CD14-positive monocyte (primary cell): ENCODE measurements around the gene SELPLG. TPM values are rescaled to one million over a fixed set of nuclear protein-coding genes. Genes with fewer than 3 reads are reported as not detected.

Experiments used
- DNase-seq, 3 donors: peaks; one replicate each; pipeline ENCODE4 v3.0.0-alpha.2; 2011 to 2022
- H2AFZ ChIP-seq: 2 replicates; pipeline ENCODE4 v1.6.0; 2012; ENCODE audit warnings: mild to moderate bottlenecking, low read depth, low read length, inconsistent platforms; ENCODE audit not compliant: insufficient read depth, poor library complexity, severe bottlenecking
- H3K27ac ChIP-seq, 2 donors: 1 replicate in 1 of 2; 2 replicates in 1 of 2; pipeline ENCODE4 v1.5.1; 2012 to 2013; ENCODE audit warnings: low read length in 2 of 2, control low read depth in 1 of 2, inconsistent platforms in 1 of 2, low read depth in 1 of 2, mild to moderate bottlenecking in 1 of 2
- H3K27me3 ChIP-seq, 2 donors: one replicate each; pipeline versions ENCODE4 v1.6.0 to v1.6.1; 2011 to 2013; ENCODE audit warnings: low read length in 2 of 2; ENCODE audit not compliant: control insufficient read depth in 2 of 2, insufficient read depth in 2 of 2
- H3K36me3 ChIP-seq, 2 donors: replicated peaks in 1 of 2; 1 replicate in 1 of 2; 2 replicates in 1 of 2; pipeline versions ENCODE4 v1.5.1 to v1.6.1; 2012 to 2013; ENCODE audit warnings: low read length in 2 of 2, control low read depth in 1 of 2, inconsistent platforms in 1 of 2, mild to moderate bottlenecking in 1 of 2; ENCODE audit not compliant: insufficient read depth in 2 of 2, control insufficient read depth in 1 of 2
- H3K4me1 ChIP-seq, 2 donors: 1 replicate in 1 of 2; 2 replicates in 1 of 2; pipeline versions ENCODE4 v1.5.1 to v1.6.1; 2012 to 2013; ENCODE audit warnings: low read length in 2 of 2, control low read depth in 1 of 2, inconsistent platforms in 1 of 2, mild to moderate bottlenecking in 1 of 2, moderate library complexity in 1 of 2; ENCODE audit not compliant: insufficient read depth in 2 of 2, control insufficient read depth in 1 of 2
- H3K4me2 ChIP-seq: replicated peaks from 2 replicates; pipeline ENCODE3; 2012; ENCODE audit warnings: low read length, moderate library complexity, mild to moderate bottlenecking; ENCODE audit not compliant: poor library complexity, severe bottlenecking; ENCODE audit errors: extremely low read depth
- H3K4me3 ChIP-seq, 3 experiments: fragments of 200-600 bp in 1 of 3; sonication (generic) in 1 of 3; replicated peaks in 1 of 3; 1 replicate in 2 of 3; 2 replicates in 1 of 3; pipeline ENCODE4 v1.5.1; 2011 to 2013; ENCODE audit warnings: low read length in 3 of 3, mild to moderate bottlenecking in 3 of 3, control low read depth in 2 of 3, low read depth in 2 of 3, inconsistent platforms in 1 of 3, moderate library complexity in 1 of 3
- H3K79me2 ChIP-seq: 2 replicates; pipeline ENCODE4 v1.6.0; 2012; ENCODE audit warnings: mild to moderate bottlenecking, control low read depth, inconsistent platforms, low read length, moderate library complexity; ENCODE audit not compliant: insufficient read depth
- H3K9ac ChIP-seq: 2 replicates; pipeline ENCODE4 v1.6.0; 2017; ENCODE audit warnings: low read length, mild to moderate bottlenecking; ENCODE audit not compliant: insufficient read depth, poor library complexity, severe bottlenecking
- H3K9me3 ChIP-seq, 2 donors: replicated peaks in 1 of 2; 1 replicate in 1 of 2; 2 replicates in 1 of 2; pipeline versions ENCODE4 v1.5.1 to v1.6.1; 2012 to 2013; ENCODE audit warnings: low read length in 2 of 2, control low read depth in 1 of 2; ENCODE audit not compliant: control insufficient read depth in 1 of 2, insufficient read depth in 1 of 2
- H4K20me1 ChIP-seq: 2 replicates; pipeline ENCODE4 v1.6.0; 2012; ENCODE audit warnings: mild to moderate bottlenecking, low read length, control low read depth, moderate library complexity; ENCODE audit not compliant: insufficient read depth
- H3K27ac Mint-ChIP-seq, 7 donors: one replicate each; pipeline ENCODE4 v1.8.0; 2020; ENCODE audit warnings: mild to moderate bottlenecking in 7 of 7, mixed read lengths in 7 of 7, moderate library complexity in 6 of 7, inconsistent platforms in 2 of 7
- H3K27me3 Mint-ChIP-seq, 3 donors: one replicate each; pipeline ENCODE4 v1.8.0; 2021 to 2022; ENCODE audit warnings: low read depth in 3 of 3, mild to moderate bottlenecking in 3 of 3, mixed read lengths in 3 of 3, moderate library complexity in 3 of 3, inconsistent platforms in 1 of 3
- H3K36me3 Mint-ChIP-seq, 2 donors: one replicate each; pipeline ENCODE4 v1.8.0; 2020; ENCODE audit warnings: mixed read lengths in 2 of 2, inconsistent platforms in 1 of 2, mild to moderate bottlenecking in 1 of 2
- H3K4me1 Mint-ChIP-seq: one replicate; pipeline ENCODE4 v1.8.0; 2020; ENCODE audit warnings: mild to moderate bottlenecking, mixed read lengths
- H3K4me3 Mint-ChIP-seq, 2 donors: one replicate each; pipeline ENCODE4 v1.8.0; 2020; ENCODE audit warnings: mild to moderate bottlenecking in 2 of 2, mixed read lengths in 2 of 2, moderate library complexity in 1 of 2
- H3K9me3 Mint-ChIP-seq, 7 donors: one replicate each; pipeline ENCODE4 v1.8.0; 2020 to 2022; ENCODE audit warnings: mixed read lengths in 7 of 7, mild to moderate bottlenecking in 6 of 7, moderate library complexity in 6 of 7, inconsistent platforms in 2 of 7
- WGBS: methylation state at CpG from one replicate; pipeline ENCODE4 v1.1.5; 2013; ENCODE audit warnings: missing lambda C conversion rate; ENCODE audit not compliant: insufficient coverage; 5-methylcytosine and 5-hydroxymethylcytosine counted together
- intact Hi-C, 2 donors: fragments of 100-400 bp; cut with micrococcal nuclease; formaldehyde crosslinking; loops; one replicate each; pipeline versions ENCODE4 v1.15.0 to v1.15.1; 2023
- polyA plus RNA-seq, 3 donors: library from polyadenylated mRNA; depleted of rRNA in 1 of 3; unstranded in 2 of 3; stranded (reverse) in 1 of 3; fragments of 300-500 nt in 2 of 3; fragments of >200 nt in 1 of 3; fragmentation: Illumina TruSeq in 2 of 3; gene quantifications; 1 replicate in 2 of 3; 2 replicates in 1 of 3; pipeline ENCODE4 v1.2.3, GENCODE V29; 2012 to 2021
- TF ChIP-seq, protein P1 (sequence below): fragments of 200-600 bp; IDR thresholded peaks from one replicate; pipeline ENCODE4 v1.8.0; 2022; ENCODE audit warnings: antibody characterized with exemption, mild to moderate bottlenecking

Gene SELPLG
- polyA plus RNA-seq, 3 donors: 193 to 349 (median 247) TPM

GRCh38 chr12:108582509-108582908 is 51.2 kb downstream of the SELPLG start:
- H3K4me3 Mint-ChIP-seq: no peak overlapping the region
- Histone ChIP-seq H3K4me1 (no peaks in the 10 kb centered on the region), H3K9me3 (no peaks in the 10 kb centered on the region), H3K9ac (no peak overlapping the region), H3K27me3 (no peaks in the 10 kb centered on the region), H2AFZ (no peak overlapping the region), H4K20me1 (no peaks in the 10 kb centered on the region), H3K4me3 (no peak overlapping the region), H3K79me2 (no peaks in the 10 kb centered on the region), H3K4me2 (no peak overlapping the region), H3K36me3 (no peaks in the 10 kb centered on the region), H3K27ac (no peak overlapping the region)
- no peaks in the 10 kb centered on the region for H3K4me1 Mint-ChIP-seq
- no peak for DNase-seq
- H3K36me3 Mint-ChIP-seq: no peaks in the 10 kb centered on the region
- 87% methylated on average over 3 of the region's 9 CpGs for WGBS
- H3K9me3 Mint-ChIP-seq: peaks cover 0 to 4% (median 0%) of the 10 kb centered on the region in 7 donors
- TF ChIP-seq, protein P1, sequence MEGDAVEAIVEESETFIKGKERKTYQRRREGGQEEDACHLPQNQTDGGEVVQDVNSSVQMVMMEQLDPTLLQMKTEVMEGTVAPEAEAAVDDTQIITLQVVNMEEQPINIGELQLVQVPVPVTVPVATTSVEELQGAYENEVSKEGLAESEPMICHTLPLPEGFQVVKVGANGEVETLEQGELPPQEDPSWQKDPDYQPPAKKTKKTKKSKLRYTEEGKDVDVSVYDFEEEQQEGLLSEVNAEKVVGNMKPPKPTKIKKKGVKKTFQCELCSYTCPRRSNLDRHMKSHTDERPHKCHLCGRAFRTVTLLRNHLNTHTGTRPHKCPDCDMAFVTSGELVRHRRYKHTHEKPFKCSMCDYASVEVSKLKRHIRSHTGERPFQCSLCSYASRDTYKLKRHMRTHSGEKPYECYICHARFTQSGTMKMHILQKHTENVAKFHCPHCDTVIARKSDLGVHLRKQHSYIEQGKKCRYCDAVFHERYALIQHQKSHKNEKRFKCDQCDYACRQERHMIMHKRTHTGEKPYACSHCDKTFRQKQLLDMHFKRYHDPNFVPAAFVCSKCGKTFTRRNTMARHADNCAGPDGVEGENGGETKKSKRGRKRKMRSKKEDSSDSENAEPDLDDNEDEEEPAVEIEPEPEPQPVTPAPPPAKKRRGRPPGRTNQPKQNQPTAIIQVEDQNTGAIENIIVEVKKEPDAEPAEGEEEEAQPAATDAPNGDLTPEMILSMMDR: no peak
- H3K27me3 Mint-ChIP-seq: peaks cover 0 to 3% (median 0%) of the 10 kb centered on the region in 3 donors
- intact Hi-C loops: no loop called here
- H3K27ac Mint-ChIP-seq: no peak overlapping the region

GRCh38 chr12:108581311-108582227 is 52.1 kb downstream of the SELPLG start:
- H3K27ac Mint-ChIP-seq: no peak overlapping the region
- H3K27me3 Mint-ChIP-seq: peaks cover 0 to 3% (median 2%) of the 10 kb centered on the region in 3 donors
- TF ChIP-seq, protein P1: no peak
- H3K27ac ChIP-seq: no peak overlapping the region
- no peaks in the 10 kb centered on the region for H3K9me3 ChIP-seq
- H4K20me1 ChIP-seq: no peaks in the 10 kb centered on the region
- no peak overlapping the region for H3K4me3 ChIP-seq
- no peak overlapping the region for H3K4me2 ChIP-seq
- no peak overlapping the region for H3K4me3 Mint-ChIP-seq
- H3K4me1 Mint-ChIP-seq: no peaks in the 10 kb centered on the region
- H3K36me3 Mint-ChIP-seq: no peaks in the 10 kb centered on the region
- intact Hi-C loops: no loop called here
- WGBS: 87% methylated on average over 32 of the region's 33 CpGs
- no peak overlapping the region for H3K9ac ChIP-seq
- DNase-seq: no peak
- H3K4me1 ChIP-seq: no peaks in the 10 kb centered on the region
- no peaks in the 10 kb centered on the region for H3K79me2 ChIP-seq
- no peak overlapping the region for H2AFZ ChIP-seq
- H3K9me3 Mint-ChIP-seq: peaks cover 0 to 4% (median 0%) of the 10 kb centered on the region in 7 donors
- H3K27me3 ChIP-seq: no peaks in the 10 kb centered on the region
- H3K36me3 ChIP-seq: no peaks in the 10 kb centered on the region
